Right lobe of liver (tissue), 6 donors: ENCODE results near the gene CACNA1C. TPM values are rescaled to one million over a fixed set of nuclear protein-coding genes. Genes with fewer than 3 reads are reported as not detected.

Source experiments
- ATAC-seq, 4 donors: fragments of 200-7000 bp; cut with Tn5 transposase; one replicate each; pipeline ENCODE4 v1.9.1; 2020; ENCODE audit warnings: mild to moderate bottlenecking in 4 of 4, moderate library complexity in 4 of 4
- DNase-seq, 3 donors: peaks; one replicate each; pipeline ENCODE4 v3.0.0-alpha.2; 2020
- H3K27ac ChIP-seq, 3 donors: fragments of 200-600 bp; one replicate each; pipeline ENCODE4 v1.8.0; 2022
- H3K27me3 ChIP-seq, 2 donors: fragments of 200-600 bp; one replicate each; pipeline ENCODE4 v1.8.0; 2022
- H3K36me3 ChIP-seq, 4 donors: fragments of 200-600 bp; sonication (generic) in 1 of 4; one replicate each; pipeline versions ENCODE4 v1.5.1 to v1.8.0; 2017 to 2022; ENCODE audit warnings: control low read depth in 1 of 4
- H3K4me1 ChIP-seq, 4 donors: fragments of 200-600 bp; sonication (generic) in 1 of 4; one replicate each; pipeline versions ENCODE4 v1.5.1 to v1.8.0; 2017 to 2022; ENCODE audit warnings: control low read depth in 1 of 4
- H3K4me3 ChIP-seq, 3 donors: fragments of 200-600 bp; one replicate each; pipeline ENCODE4 v1.8.0; 2022
- H3K9me3 ChIP-seq, 4 donors: fragments of 200-600 bp; sonication (generic) in 1 of 4; one replicate each; pipeline versions ENCODE4 v1.5.1 to v1.8.0; 2017 to 2022; ENCODE audit warnings: control low read depth in 1 of 4
- CTCF ChIP-seq, 4 donors: fragments of 200-600 bp in 3 of 4; fragments of 450-650 bp in 1 of 4; IDR thresholded peaks; one replicate each; pipeline versions ENCODE4 v1.5.1 to v1.8.0; 2016 to 2022; ENCODE audit warnings: antibody characterized with exemption in 4 of 4, mild to moderate bottlenecking in 2 of 4
- POLR2A ChIP-seq: fragments of 450-650 bp; IDR thresholded peaks from one replicate; pipeline ENCODE4 v1.6.1; 2017; ENCODE audit warnings: antibody characterized with exemption, mild to moderate bottlenecking
- WGBS: methylation state at CpG from one replicate; pipeline ENCODE4 v1.1.6; 2018; ENCODE audit warnings: low coverage, low lambda C conversion rate; ENCODE audit not compliant: insufficient coverage; ENCODE audit errors: missing lambda C conversion rate; 5-methylcytosine and 5-hydroxymethylcytosine counted together
- intact Hi-C, 2 donors: fragments of 100-400 bp; cut with DNase I; formaldehyde crosslinking; loops; one replicate each; pipeline versions ENCODE4 v1.11.2 to v1.14.1; 2022
- total RNA-seq, 6 experiments: library from RNA; depleted of rRNA in 2 of 6; stranded (reverse); fragments of >200 nt in 2 of 6; fragmentation: NEBNext Ultra II Directional in 3 of 6; extraction: Animal tissue kit (Norgen Biotek cat#: 25700) in 3 of 6; gene quantifications; one replicate each; pipeline versions ENCODE4 v1.1.0 to v1.2.4, GENCODE V29; 2016 to 2023
- donor health status: DM: no; HTN: yes; CAD: no.
- donor health status: DM: no; HTN: no; CAD: no.
- donor health status: DM: no; HTN: no; CAD: no.
- donor health status: DM: no; HTN: yes; CAD: no.
- donor health status: DM: no; HTN: yes; CAD: no.

CACNA1C gene
- total RNA-seq, 6 experiments from 2014 or later, result 0.18 to 1.0 (median 0.57) TPM

- intact Hi-C loops, result loop anchor here in 1 of 2 donors (10.0 kb wide), 1 partner anchor 242 kb away; the partner anchor contains the start of gene CACNA1C
- no peak overlapping the region for H3K27ac ChIP-seq
- no peak overlapping the region for H3K4me3 ChIP-seq
- H3K4me1 ChIP-seq, result no peaks in the 10 kb centered on the region
- no peak for ATAC-seq
- H3K9me3 ChIP-seq, result no peaks in the 10 kb centered on the region
- no peak for TF ChIP-seq CTCF (IDR thresholded peaks at IDR 0.05)
- no peak for TF ChIP-seq POLR2A
- DNase-seq, result no peak
- WGBS, result 38% methylated on average over 6 of the region's 6 CpGs
- H3K27me3 ChIP-seq, result no peaks in the 10 kb centered on the region
- H3K36me3 ChIP-seq, result no peaks in the 10 kb centered on the region
Measured at GRCh38 chr12:2297004-2297403, 244.2 kb downstream of the CACNA1C start.

GRCh38 chr12:2297658-2298057, 244.9 kb downstream of the CACNA1C start:
- Histone ChIP-seq H3K9me3 (no peaks in the 10 kb centered on the region), H3K27me3 (no peaks in the 10 kb centered on the region), H3K4me1 (no peaks in the 10 kb centered on the region), H3K36me3 (no peaks in the 10 kb centered on the region), H3K4me3 (no peak overlapping the region), H3K27ac (no peak overlapping the region)
- no peak for ATAC-seq
- DNase-seq, result no peak
- intact Hi-C loops, result loop anchor here in 1 of 2 donors (10.0 kb wide), 1 partner anchor 243 kb away; the partner anchor contains the start of gene CACNA1C
- 34% methylated on average over 4 of the region's 4 CpGs for WGBS
- no peak for TF ChIP-seq CTCF (IDR thresholded peaks at IDR 0.05)
- TF ChIP-seq POLR2A, result no peak

- Histone ChIP-seq H3K9me3 (no peaks in the 10 kb centered on the region), H3K4me3 (no peak overlapping the region), H3K27ac (no peak overlapping the region), H3K27me3 (no peaks in the 10 kb centered on the region), H3K36me3 (no peaks in the 10 kb centered on the region), H3K4me1 (no peaks in the 10 kb centered on the region)
- no peak for TF ChIP-seq CTCF (IDR thresholded peaks at IDR 0.05)
- no peak for TF ChIP-seq POLR2A
- ATAC-seq (no peak), DNase-seq (no peak)
- intact Hi-C loops, result loop anchor here in 1 of 2 donors (10.0 kb wide), 1 partner anchor 244 kb away; the partner anchor contains the start of gene CACNA1C
- WGBS, result 57% methylated on average over 6 of the region's 12 CpGs
Measured at GRCh38 chr12:2298556-2299200, 245.9 kb downstream of the CACNA1C start.

- WGBS, result 38% methylated on average over 4 of the region's 6 CpGs
- no peak for DNase-seq
- ATAC-seq, result no peak
Measured at GRCh38 chr12:2299206-2299605, 246.4 kb downstream of the CACNA1C start.

More at GRCh38 chr12:2299206-2299605, 246.4 kb downstream of the CACNA1C start:
- no peak overlapping the region for H3K4me3 ChIP-seq
- no peaks in the 10 kb centered on the region for H3K27me3 ChIP-seq
- intact Hi-C loops, result loop anchor here in 1 of 2 donors (10.0 kb wide), 1 partner anchor 244 kb away; the partner anchor contains the start of gene CACNA1C
- no peak overlapping the region for H3K27ac ChIP-seq
- no peak for TF ChIP-seq POLR2A
- no peak for TF ChIP-seq CTCF (IDR thresholded peaks at IDR 0.05)
- H3K9me3 ChIP-seq, result no peaks in the 10 kb centered on the region
- no peaks in the 10 kb centered on the region for H3K4me1 ChIP-seq
- no peaks in the 10 kb centered on the region for H3K36me3 ChIP-seq
